Right lobe of liver (tissue), 6 donors: ENCODE results near the gene MICU1. TPM values are rescaled to one million over a fixed set of nuclear protein-coding genes. Genes with fewer than 3 reads are reported as not detected.

Experiments
- ATAC-seq, 4 donors: fragments of 200-7000 bp; cut with Tn5 transposase; one replicate each; pipeline ENCODE4 v1.9.1; 2020; ENCODE audit warnings: mild to moderate bottlenecking in 4 of 4, moderate library complexity in 4 of 4
- DNase-seq, 3 donors: peaks; one replicate each; pipeline ENCODE4 v3.0.0-alpha.2; 2020
- H3K27ac ChIP-seq, 3 donors: fragments of 200-600 bp; one replicate each; pipeline ENCODE4 v1.8.0; 2022
- H3K27me3 ChIP-seq, 2 donors: fragments of 200-600 bp; one replicate each; pipeline ENCODE4 v1.8.0; 2022
- H3K36me3 ChIP-seq, 4 donors: fragments of 200-600 bp; sonication (generic) in 1 of 4; one replicate each; pipeline versions ENCODE4 v1.5.1 to v1.8.0; 2017 to 2022; ENCODE audit warnings: control low read depth in 1 of 4
- H3K4me1 ChIP-seq, 4 donors: fragments of 200-600 bp; sonication (generic) in 1 of 4; one replicate each; pipeline versions ENCODE4 v1.5.1 to v1.8.0; 2017 to 2022; ENCODE audit warnings: control low read depth in 1 of 4
- H3K4me3 ChIP-seq, 3 donors: fragments of 200-600 bp; one replicate each; pipeline ENCODE4 v1.8.0; 2022
- H3K9me3 ChIP-seq, 4 donors: fragments of 200-600 bp; sonication (generic) in 1 of 4; one replicate each; pipeline versions ENCODE4 v1.5.1 to v1.8.0; 2017 to 2022; ENCODE audit warnings: control low read depth in 1 of 4
- CTCF ChIP-seq, 4 donors: fragments of 200-600 bp in 3 of 4; fragments of 450-650 bp in 1 of 4; IDR thresholded peaks; one replicate each; pipeline versions ENCODE4 v1.5.1 to v1.8.0; 2016 to 2022; ENCODE audit warnings: antibody characterized with exemption in 4 of 4, mild to moderate bottlenecking in 2 of 4
- POLR2A ChIP-seq: fragments of 450-650 bp; IDR thresholded peaks from one replicate; pipeline ENCODE4 v1.6.1; 2017; ENCODE audit warnings: antibody characterized with exemption, mild to moderate bottlenecking
- WGBS: methylation state at CpG from one replicate; pipeline ENCODE4 v1.1.6; 2018; ENCODE audit warnings: low coverage, low lambda C conversion rate; ENCODE audit not compliant: insufficient coverage; ENCODE audit errors: missing lambda C conversion rate; 5-methylcytosine and 5-hydroxymethylcytosine counted together
- intact Hi-C, 2 donors: fragments of 100-400 bp; cut with DNase I; formaldehyde crosslinking; loops; one replicate each; pipeline versions ENCODE4 v1.11.2 to v1.14.1; 2022
- total RNA-seq, 6 experiments: library from RNA; depleted of rRNA in 2 of 6; stranded (reverse); fragments of >200 nt in 2 of 6; fragmentation: NEBNext Ultra II Directional in 3 of 6; extraction: Animal tissue kit (Norgen Biotek cat#: 25700) in 3 of 6; gene quantifications; one replicate each; pipeline versions ENCODE4 v1.1.0 to v1.2.4, GENCODE V29; 2016 to 2023
- donor health status: DM: no; HTN: yes; CAD: no.
- donor health status: DM: no; HTN: no; CAD: no.
- donor health status: DM: no; HTN: no; CAD: no.
- donor health status: DM: no; HTN: yes; CAD: no.
- donor health status: DM: no; HTN: yes; CAD: no.

MICU1 gene
- total RNA-seq, 6 experiments from 2014 or later = 25.3 to 55.3 (median 38.2) TPM

- peaks cover 0 to 14% (median 6%) of the 10 kb centered on the region in 4 donors for H3K4me1 ChIP-seq
- H3K27me3 ChIP-seq = no peaks in the 10 kb centered on the region
- H3K4me3 ChIP-seq = no peak overlapping the region
- intact Hi-C loops = no loop called here
- peaks cover 0 to 13% (median 0%) of the 10 kb centered on the region in 4 donors for H3K36me3 ChIP-seq
- DNase-seq = no peak
- peak in 2 of 4 donors; percentile 8 to 14 for ATAC-seq
- H3K27ac ChIP-seq = no peak overlapping the region
- WGBS = 64% methylated on average over 3 of the region's 3 CpGs
- no peak for TF ChIP-seq POLR2A
- no peak for TF ChIP-seq CTCF (IDR thresholded peaks at IDR 0.05)
- no peaks in the 10 kb centered on the region for H3K9me3 ChIP-seq
Observed at GRCh38 chr10:72502581-72502980, 123.3 kb downstream of the MICU1 start.

GRCh38 chr10:72499701-72500100, 126.2 kb downstream of the MICU1 start:
- H3K9me3 ChIP-seq = no peaks in the 10 kb centered on the region

GRCh38 chr10:72490951-72491350, 134.9 kb downstream of the MICU1 start:
- 49% methylated on average over 4 of the region's 4 CpGs for WGBS
- H3K36me3 ChIP-seq = no peaks in the 10 kb centered on the region
- intact Hi-C loops = no loop called here
- H3K27me3 ChIP-seq = no peaks in the 10 kb centered on the region
- no peak for TF ChIP-seq CTCF (IDR thresholded peaks at IDR 0.05)
- H3K4me3 ChIP-seq = no peak overlapping the region
- ATAC-seq (no peak), DNase-seq (no peak)
- peaks cover 0 to 3% (median under 1%) of the 10 kb centered on the region in 4 donors for H3K4me1 ChIP-seq
- no peaks in the 10 kb centered on the region for H3K9me3 ChIP-seq
- H3K27ac ChIP-seq = no peak overlapping the region

More at GRCh38 chr10:72499701-72500100, 126.2 kb downstream of the MICU1 start:
- Histone ChIP-seq H3K27ac (no peak overlapping the region), H3K4me1 (peaks cover 0 to 14% (median 6%) of the 10 kb centered on the region in 4 donors), H3K4me3 (no peak overlapping the region), H3K27me3 (no peaks in the 10 kb centered on the region), H3K36me3 (peaks cover 0 to 5% (median 0%) of the 10 kb centered on the region in 4 donors)
- intact Hi-C loops = no loop called here
- no peak for ATAC-seq
- no peak for TF ChIP-seq POLR2A
- TF ChIP-seq CTCF (IDR thresholded peaks at IDR 0.05) = no peak
- no peak for DNase-seq
- 83% methylated on average over 1 of the region's 1 CpG for WGBS

- H3K4me3 ChIP-seq = no peak overlapping the region
- no peaks in the 10 kb centered on the region for H3K27me3 ChIP-seq
- TF ChIP-seq CTCF (IDR thresholded peaks at IDR 0.05) (no peak), POLR2A (no peak)
- H3K4me1 ChIP-seq = peaks cover 0 to 5% (median 2%) of the 10 kb centered on the region in 4 donors
- no peak for ATAC-seq
- no peaks in the 10 kb centered on the region for H3K9me3 ChIP-seq
- WGBS = 95% methylated on average over 3 of the region's 3 CpGs
- no peak overlapping the region for H3K27ac ChIP-seq
- intact Hi-C loops = no loop called here
- DNase-seq = no peak
- H3K36me3 ChIP-seq = no peaks in the 10 kb centered on the region
Observed at GRCh38 chr10:72487521-72487920, 138.4 kb downstream of the MICU1 start.

- intact Hi-C loops = no loop called here
- WGBS = 87% methylated on average over 4 of the region's 4 CpGs
- no peak overlapping the region for H3K4me3 ChIP-seq
- no peaks in the 10 kb centered on the region for H3K36me3 ChIP-seq
- ATAC-seq (no peak), DNase-seq (no peak)
- peaks cover 0 to 5% (median 2%) of the 10 kb centered on the region in 4 donors for H3K4me1 ChIP-seq
- H3K27ac ChIP-seq = no peak overlapping the region
- TF ChIP-seq POLR2A (no peak), CTCF (IDR thresholded peaks at IDR 0.05) (no peak)
- H3K27me3 ChIP-seq = no peaks in the 10 kb centered on the region
- H3K9me3 ChIP-seq = no peaks in the 10 kb centered on the region
Observed at GRCh38 chr10:72487116-72487515, 138.8 kb downstream of the MICU1 start.
